ENCODE measurements around the gene AFF3.

AFF3 gene

DNA sequence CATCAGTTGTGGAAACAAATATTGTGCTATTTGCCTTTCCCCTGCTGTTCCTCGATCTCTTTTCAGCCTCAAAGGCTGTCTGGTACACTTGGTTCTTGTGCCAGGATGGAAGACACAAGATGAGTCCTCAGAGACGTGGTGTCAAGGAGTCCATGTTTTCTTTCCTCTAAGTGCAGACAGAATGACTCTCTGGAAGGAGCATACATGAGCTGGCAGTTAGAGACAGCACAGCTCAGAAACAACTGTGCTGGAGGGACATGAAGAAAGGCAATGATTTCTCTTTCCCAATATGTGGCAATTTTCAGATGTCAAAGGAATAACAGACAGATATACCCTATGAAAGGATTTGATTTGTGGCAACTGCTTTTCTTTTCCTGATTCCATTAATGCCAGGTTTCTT is 162.2 kb downstream of the AFF3 start:
- no peak for DNase-seq (ENCODE audit: extremely low spot score)
- TF ChIP-seq L3MBTL2 (conservative IDR thresholded peaks at IDR 0.05) (no peak), FOXK2 (IDR thresholded peaks at IDR 0.05) (no peak), SP1 (IDR thresholded peaks at IDR 0.05) (no peak), ARNT (IDR thresholded peaks at IDR 0.05) (no peak), LEF1 (IDR thresholded peaks at IDR 0.05; ENCODE audit: borderline replicate concordance) (no peak), ELF4 (IDR thresholded peaks at IDR 0.05) (no peak), BHLHE40 (IDR thresholded peaks at IDR 0.05; ENCODE audit: borderline replicate concordance) (no peak), FOXA1 (IDR thresholded peaks at IDR 0.05) (no peak), SUZ12 (IDR thresholded peaks at IDR 0.05) (no peak), NFRKB (IDR thresholded peaks at IDR 0.05) (no peak), FOXM1 (IDR thresholded peaks at IDR 0.05; ENCODE audit: borderline replicate concordance) (no peak), ZNF384 (IDR thresholded peaks at IDR 0.05) (no peak), TARDBP (IDR thresholded peaks at IDR 0.05) (no peak), HDGF (IDR thresholded peaks at IDR 0.05; ENCODE audit: borderline replicate concordance) (no peak), CTBP1 (IDR thresholded peaks at IDR 0.05; ENCODE audit: borderline replicate concordance) (no peak)
- TF ChIP-seq, protein P1, sequence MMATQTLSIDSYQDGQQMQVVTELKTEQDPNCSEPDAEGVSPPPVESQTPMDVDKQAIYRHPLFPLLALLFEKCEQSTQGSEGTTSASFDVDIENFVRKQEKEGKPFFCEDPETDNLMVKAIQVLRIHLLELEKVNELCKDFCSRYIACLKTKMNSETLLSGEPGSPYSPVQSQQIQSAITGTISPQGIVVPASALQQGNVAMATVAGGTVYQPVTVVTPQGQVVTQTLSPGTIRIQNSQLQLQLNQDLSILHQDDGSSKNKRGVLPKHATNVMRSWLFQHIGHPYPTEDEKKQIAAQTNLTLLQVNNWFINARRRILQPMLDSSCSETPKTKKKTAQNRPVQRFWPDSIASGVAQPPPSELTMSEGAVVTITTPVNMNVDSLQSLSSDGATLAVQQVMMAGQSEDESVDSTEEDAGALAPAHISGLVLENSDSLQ (IDR thresholded peaks at IDR 0.05), result no peak
- POLR2A ChIA-PET, result no interaction called here
- CTCF ChIA-PET, result no interaction called here

DNA sequence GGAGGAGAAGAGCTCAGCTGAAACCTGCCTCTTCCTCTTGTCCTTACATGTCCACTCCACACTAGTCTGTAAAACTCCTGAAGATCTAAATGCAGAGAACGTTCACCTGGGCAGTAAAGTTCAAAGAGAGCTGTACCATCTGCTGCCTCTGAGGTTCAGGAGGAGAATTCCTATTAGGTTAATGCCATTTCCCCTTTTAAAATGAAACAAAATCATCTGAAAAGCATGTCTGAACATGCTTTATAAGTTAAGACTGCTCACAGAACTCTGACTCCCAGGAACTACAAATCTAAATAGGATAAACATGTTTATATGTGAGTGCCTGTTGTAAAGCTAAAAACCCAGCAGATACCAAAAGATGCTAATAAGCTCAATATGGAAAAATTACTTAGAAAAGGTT is 164.4 kb downstream of the AFF3 start:
- TF ChIP-seq SP1 (IDR thresholded peaks at IDR 0.05) (no peak), L3MBTL2 (conservative IDR thresholded peaks at IDR 0.05) (no peak), LEF1 (IDR thresholded peaks at IDR 0.05; ENCODE audit: borderline replicate concordance) (no peak), SUZ12 (IDR thresholded peaks at IDR 0.05) (no peak), FOXA1 (IDR thresholded peaks at IDR 0.05) (no peak), TARDBP (IDR thresholded peaks at IDR 0.05) (no peak), BHLHE40 (IDR thresholded peaks at IDR 0.05; ENCODE audit: borderline replicate concordance) (no peak), NFRKB (IDR thresholded peaks at IDR 0.05) (no peak), CTBP1 (IDR thresholded peaks at IDR 0.05; ENCODE audit: borderline replicate concordance) (no peak), FOXK2 (IDR thresholded peaks at IDR 0.05) (no peak), FOXM1 (IDR thresholded peaks at IDR 0.05; ENCODE audit: borderline replicate concordance) (no peak)
- TF ChIP-seq, protein P1 (IDR thresholded peaks at IDR 0.05), result no peak
- ChIA-PET CTCF (no interaction called here), POLR2A (interaction anchor here (1.1 kb wide), 1 partner anchor 11 kb away, joined by 3 read pairs; no protein-coding TSS in a partner anchor)
- DNase-seq (ENCODE audit: extremely low spot score), result no peak

DNA sequence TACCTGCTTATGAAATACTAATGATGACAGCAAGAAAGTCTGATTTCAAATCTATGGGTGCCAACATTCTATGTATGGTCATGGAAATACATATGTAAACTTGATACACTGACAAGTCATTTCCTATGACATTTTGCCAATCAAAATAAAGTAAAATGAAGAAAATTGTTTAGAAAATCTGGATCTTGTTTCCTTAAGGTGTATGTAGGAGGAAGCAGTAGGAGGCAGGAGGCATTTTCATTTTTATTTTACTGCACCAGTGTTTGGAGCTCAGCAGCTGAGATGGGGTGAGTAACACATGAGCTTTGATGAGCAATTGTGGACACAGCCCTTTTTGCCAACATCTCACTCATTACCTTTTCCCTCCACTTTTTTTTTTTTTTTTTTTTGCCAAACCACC is 167.0 kb downstream of the AFF3 start:
- DNase-seq (ENCODE audit: extremely low spot score), result no peak
- no peak for TF ChIP-seq LEF1 (IDR thresholded peaks at IDR 0.05; ENCODE audit: borderline replicate concordance)
- no peak for TF ChIP-seq NFRKB (IDR thresholded peaks at IDR 0.05)
- TF ChIP-seq FOXA1 (IDR thresholded peaks at IDR 0.05), result no peak
- TF ChIP-seq TARDBP (IDR thresholded peaks at IDR 0.05), result no peak
- no peak for TF ChIP-seq L3MBTL2 (conservative IDR thresholded peaks at IDR 0.05)
- TF ChIP-seq HDGF (IDR thresholded peaks at IDR 0.05; ENCODE audit: borderline replicate concordance), result no peak
- TF ChIP-seq ELF4 (IDR thresholded peaks at IDR 0.05), result no peak
- TF ChIP-seq ARNT (IDR thresholded peaks at IDR 0.05), result no peak
- no peak for TF ChIP-seq SUZ12 (IDR thresholded peaks at IDR 0.05)
- TF ChIP-seq ZNF384 (IDR thresholded peaks at IDR 0.05), result no peak
- TF ChIP-seq FOXM1 (IDR thresholded peaks at IDR 0.05; ENCODE audit: borderline replicate concordance), result no peak
- TF ChIP-seq, protein P1 (IDR thresholded peaks at IDR 0.05), result no peak
- no peak for TF ChIP-seq BHLHE40 (IDR thresholded peaks at IDR 0.05; ENCODE audit: borderline replicate concordance)
- ChIA-PET CTCF (interaction anchor here (1.0 kb wide), 1 partner anchor 9 kb away, joined by 3 read pairs; no protein-coding TSS in a partner anchor), POLR2A (no interaction called here)

DNA sequence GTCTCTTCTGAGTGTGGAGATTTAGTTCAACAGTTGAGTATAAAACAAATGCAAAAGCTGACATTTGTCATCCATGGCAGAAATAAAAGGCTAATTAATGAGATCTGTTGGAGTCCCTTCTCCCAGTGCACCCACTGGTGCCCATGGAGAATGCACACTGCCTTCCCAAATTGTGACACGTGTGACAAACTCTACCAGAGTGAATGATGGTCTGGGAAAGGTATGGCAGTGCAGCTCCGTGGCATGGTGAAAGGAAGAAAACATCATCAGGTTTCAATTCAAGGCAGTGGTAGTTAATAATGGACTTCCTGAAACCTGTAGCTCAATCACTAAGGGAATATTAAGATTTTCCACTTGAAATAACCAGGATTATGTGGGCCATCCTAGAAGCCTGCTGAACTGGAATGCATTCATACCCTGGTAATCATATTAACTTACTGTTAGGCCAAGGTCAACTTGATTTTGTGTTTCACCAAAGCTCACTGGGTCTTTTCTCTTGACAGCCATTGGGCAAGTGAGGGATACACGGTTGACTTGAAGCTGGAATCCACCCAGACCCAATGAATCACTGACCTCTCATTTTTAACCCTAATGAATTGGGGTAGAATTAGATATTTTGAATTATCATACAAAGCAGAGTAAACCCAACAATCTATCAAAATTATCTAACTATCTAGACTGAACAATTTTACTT is 167.6 kb downstream of the AFF3 start:
- ChIA-PET POLR2A (no interaction called here), CTCF (no interaction called here)
- DNase-seq (ENCODE audit: extremely low spot score), result no peak
- TF ChIP-seq L3MBTL2 (conservative IDR thresholded peaks at IDR 0.05) (no peak), FOXM1 (IDR thresholded peaks at IDR 0.05; ENCODE audit: borderline replicate concordance) (no peak), ZNF384 (IDR thresholded peaks at IDR 0.05) (no peak), HDGF (IDR thresholded peaks at IDR 0.05; ENCODE audit: borderline replicate concordance) (no peak), ARNT (IDR thresholded peaks at IDR 0.05) (no peak), SP1 (IDR thresholded peaks at IDR 0.05) (no peak), TARDBP (IDR thresholded peaks at IDR 0.05) (no peak)

DNA sequence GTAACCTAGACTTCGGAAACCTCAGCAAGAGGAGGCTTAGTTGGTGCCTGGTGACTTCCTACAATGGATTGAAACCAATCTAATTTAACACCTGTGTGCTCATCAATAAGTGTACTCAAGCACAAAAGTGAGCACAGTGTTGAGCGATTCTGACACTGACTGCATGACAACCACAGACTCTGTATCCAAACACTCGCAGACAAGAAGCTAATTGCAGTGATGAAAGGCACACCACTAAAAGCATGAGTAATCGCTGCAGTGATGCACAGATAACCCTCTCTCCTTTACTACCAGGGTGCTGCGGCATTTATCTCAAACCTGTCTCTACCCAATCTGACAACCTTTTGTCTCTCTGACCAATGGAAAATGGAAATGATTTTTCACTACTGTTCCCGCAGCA is 168.1 kb downstream of the AFF3 start:
- no peak for TF ChIP-seq SP1 (IDR thresholded peaks at IDR 0.05)
- TF ChIP-seq NFRKB (IDR thresholded peaks at IDR 0.05), result no peak
- TF ChIP-seq HDGF (IDR thresholded peaks at IDR 0.05; ENCODE audit: borderline replicate concordance), result no peak
- no peak for TF ChIP-seq FOXA1 (IDR thresholded peaks at IDR 0.05)
- TF ChIP-seq, protein P1 (IDR thresholded peaks at IDR 0.05), result no peak
- no peak for TF ChIP-seq LEF1 (IDR thresholded peaks at IDR 0.05; ENCODE audit: borderline replicate concordance)
- no peak for TF ChIP-seq ARNT (IDR thresholded peaks at IDR 0.05)
- TF ChIP-seq BHLHE40 (IDR thresholded peaks at IDR 0.05; ENCODE audit: borderline replicate concordance), result no peak
- no peak for TF ChIP-seq ELF4 (IDR thresholded peaks at IDR 0.05)
- no peak for TF ChIP-seq ZNF384 (IDR thresholded peaks at IDR 0.05)
- TF ChIP-seq TARDBP (IDR thresholded peaks at IDR 0.05), result no peak
- no peak for TF ChIP-seq SUZ12 (IDR thresholded peaks at IDR 0.05)
- no peak for TF ChIP-seq CTBP1 (IDR thresholded peaks at IDR 0.05; ENCODE audit: borderline replicate concordance)
- DNase-seq (ENCODE audit: extremely low spot score), result peak; percentile 20
- ChIA-PET CTCF (no interaction called here), POLR2A (no interaction called here)

Data from HEK293T (cell line).